ENCODE data around the gene KLKB1.

- no peak for TF ChIP-seq CTCF (IDR thresholded peaks at IDR 0.05)
- TF ChIP-seq POLR2AphosphoS5 (IDR thresholded peaks at IDR 0.05): no peak
- TF ChIP-seq POLR2A (IDR thresholded peaks at IDR 0.05): no peak
These were observed 622 bp downstream of the KLKB1 start for GRCh38 chr4:186227744-186228513.

All from gastroesophageal sphincter (tissue), 3 donors.